ENCODE measurements around the gene NEU2. TPM values are rescaled to one million over a fixed set of nuclear protein-coding genes. Genes with fewer than 3 reads are reported as not detected.

Gene NEU2
- total RNA-seq, 4 donors from 2014 or later = not detected

GRCh38 chr2:233020454-233020853, 12.0 kb upstream of the NEU2 start:
- H3K27ac ChIP-seq (replicated peaks in 1 of 4) = no peak overlapping the region
- H3K9me3 ChIP-seq = peaks cover 0 to 12% (median 5%) of the 10 kb centered on the region in 4 donors
- intact Hi-C loops (cut with DNase I) = no loop called here
- DNase-seq (ENCODE audit: extremely low spot score) = no peak
- H3K36me3 ChIP-seq = no peaks in the 10 kb centered on the region
- H3K27me3 ChIP-seq = no peaks in the 10 kb centered on the region
- TF ChIP-seq POLR2AphosphoS5 (IDR thresholded peaks at IDR 0.05) = no peak
- TF ChIP-seq CTCF (IDR thresholded peaks at IDR 0.05) = no peak
- no peak overlapping the region for H3K4me3 ChIP-seq
- 84% methylated on average over 2 of the region's 2 CpGs for WGBS
- H3K4me1 ChIP-seq = no peaks in the 10 kb centered on the region

- Histone ChIP-seq H3K9me3 (peaks cover 0 to 12% (median 5%) of the 10 kb centered on the region in 4 donors), H3K4me3 (no peak overlapping the region), H3K27me3 (no peaks in the 10 kb centered on the region), H3K27ac (replicated peaks in 1 of 4) (no peak overlapping the region), H3K36me3 (no peaks in the 10 kb centered on the region), H3K4me1 (no peaks in the 10 kb centered on the region)
- TF ChIP-seq POLR2A (IDR thresholded peaks at IDR 0.05; ENCODE audit: low read depth) (no peak), CTCF (IDR thresholded peaks at IDR 0.05) (no peak), POLR2AphosphoS5 (IDR thresholded peaks at IDR 0.05) (no peak), EP300 (IDR thresholded peaks at IDR 0.05) (no peak)
- 73% methylated on average over 8 of the region's 8 CpGs for WGBS
- intact Hi-C loops (cut with DNase I) = no loop called here
- DNase-seq (ENCODE audit: extremely low spot score) = no peak
Observed at GRCh38 chr2:233021771-233022170, 10.7 kb upstream of the NEU2 start.

GRCh38 chr2:233022561-233022960, 9.9 kb upstream of the NEU2 start:
- Histone ChIP-seq H3K36me3 (no peaks in the 10 kb centered on the region), H3K4me3 (no peak overlapping the region), H3K27me3 (no peaks in the 10 kb centered on the region), H3K4me1 (no peaks in the 10 kb centered on the region), H3K9me3 (peaks cover 0 to 11% (median 5%) of the 10 kb centered on the region in 4 donors), H3K27ac (replicated peaks in 1 of 4) (no peak overlapping the region)
- intact Hi-C loops (cut with DNase I) = no loop called here
- TF ChIP-seq POLR2A (IDR thresholded peaks at IDR 0.05; ENCODE audit: low read depth) = no peak
- no peak for TF ChIP-seq POLR2AphosphoS5 (IDR thresholded peaks at IDR 0.05)
- TF ChIP-seq CTCF (IDR thresholded peaks at IDR 0.05) = no peak
- TF ChIP-seq EP300 (IDR thresholded peaks at IDR 0.05) = no peak
- WGBS = 89% methylated on average over 7 of the region's 8 CpGs
- DNase-seq (ENCODE audit: extremely low spot score) = no peak

GRCh38 chr2:233023007-233023760, 9.3 kb upstream of the NEU2 start:
- no peak for TF ChIP-seq POLR2AphosphoS5 (IDR thresholded peaks at IDR 0.05)
- no peak for TF ChIP-seq EP300 (IDR thresholded peaks at IDR 0.05)
- no peak for TF ChIP-seq CTCF (IDR thresholded peaks at IDR 0.05)
- TF ChIP-seq POLR2A (IDR thresholded peaks at IDR 0.05; ENCODE audit: low read depth) = no peak
- no peak for DNase-seq (ENCODE audit: extremely low spot score)
- 93% methylated on average over 12 of the region's 18 CpGs for WGBS
- Histone ChIP-seq H3K4me1 (no peaks in the 10 kb centered on the region), H3K9me3 (peaks cover 0 to 5% (median 2%) of the 10 kb centered on the region in 4 donors), H3K27ac (replicated peaks in 1 of 4) (no peak overlapping the region), H3K4me3 (no peak overlapping the region), H3K36me3 (no peaks in the 10 kb centered on the region), H3K27me3 (no peaks in the 10 kb centered on the region)
- intact Hi-C loops (cut with DNase I) = no loop called here
